ENCODE measurements around the gene TMEM247. TPM values are rescaled to one million over a fixed set of nuclear protein-coding genes. Genes with fewer than 3 reads are reported as not detected.

Gene TMEM247
- total and polyA plus RNA-seq, 10 donors: not detected

- H3K9me3 ChIP-seq: no peaks in the 10 kb centered on the region
- H3K4me1 ChIP-seq: peaks cover 12 to 57% (median 25%) of the 10 kb centered on the region in 6 donors
- no peaks in the 10 kb centered on the region for H3K36me3 ChIP-seq
- TF ChIP-seq CTCF (IDR thresholded peaks at IDR 0.05 in 8 of 11, conservative IDR thresholded peaks at IDR 0.05 in 3 of 11): peak; percentile 95 to 99 (median 98)
- TF ChIP-seq POLR2A (IDR thresholded peaks at IDR 0.05): no peak
- TF ChIP-seq POLR2AphosphoS5 (IDR thresholded peaks at IDR 0.05): peak in 2 of 3 donors; percentile 35 to 59
- peak overlapping the region in 2 of 8 donors; percentile 5 to 43 for H3K4me3 ChIP-seq
- H3K27ac ChIP-seq: peak overlapping the region in 7 of 8 donors; percentile 16 to 78 (median 71)
- no peaks in the 10 kb centered on the region for H3K27me3 ChIP-seq (replicated peaks in 1 of 7)
- DNase-seq: peak; percentile 91
- 15 to 24% (median 18%) methylated on average over 8 of the region's 8 CpGs for WGBS, 5 donors
- intact Hi-C loops (cut with DNase I; ENCODE audit: low total_unique reads): no loop called here
Observed at GRCh38 chr2:46461011-46461674, 18.2 kb upstream of the TMEM247 start.

GRCh38 chr2:46461709-46462171, 17.6 kb upstream of the TMEM247 start:
- no peaks in the 10 kb centered on the region for H3K36me3 ChIP-seq
- H3K27ac ChIP-seq: peak overlapping the region in 7 of 8 donors; percentile 12 to 78 (median 71)
- no peak for DNase-seq
- TF ChIP-seq POLR2AphosphoS5 (IDR thresholded peaks at IDR 0.05) (peak in 1 of 3 donors; percentile 26), POLR2A (IDR thresholded peaks at IDR 0.05) (no peak), CTCF (IDR thresholded peaks at IDR 0.05 in 8 of 11, conservative IDR thresholded peaks at IDR 0.05 in 3 of 11) (peak in 6 of 11 experiments; percentile 3 to 73 (median 47))
- peak overlapping the region in 2 of 8 donors; percentile 5 to 43 for H3K4me3 ChIP-seq
- no peaks in the 10 kb centered on the region for H3K9me3 ChIP-seq
- intact Hi-C loops (cut with DNase I; ENCODE audit: low total_unique reads): no loop called here
- no peaks in the 10 kb centered on the region for H3K27me3 ChIP-seq (replicated peaks in 1 of 7)
- H3K4me1 ChIP-seq: peaks cover 12 to 57% (median 25%) of the 10 kb centered on the region in 6 donors
- 8 to 19% (median 16%) methylated on average over 7 of the region's 7 CpGs for WGBS, 5 donors

GRCh38 chr2:46462936-46463335, 16.4 kb upstream of the TMEM247 start:
- DNase-seq: no peak
- Histone ChIP-seq H3K27ac (no peak overlapping the region), H3K9me3 (no peaks in the 10 kb centered on the region), H3K36me3 (no peaks in the 10 kb centered on the region), H3K27me3 (replicated peaks in 1 of 7) (no peaks in the 10 kb centered on the region), H3K4me1 (peaks cover 12 to 57% (median 25%) of the 10 kb centered on the region in 6 donors), H3K4me3 (no peak overlapping the region)
- intact Hi-C loops (cut with DNase I; ENCODE audit: low total_unique reads): no loop called here
- WGBS, 5 donors: 88 to 99% (median 93%) methylated on average over 3 of the region's 3 CpGs
- TF ChIP-seq POLR2AphosphoS5 (IDR thresholded peaks at IDR 0.05) (no peak), CTCF (IDR thresholded peaks at IDR 0.05 in 8 of 11, conservative IDR thresholded peaks at IDR 0.05 in 3 of 11) (no peak), POLR2A (IDR thresholded peaks at IDR 0.05) (no peak)

- peaks cover 5 to 15% (median 6%) of the 10 kb centered on the region in 6 donors for H3K4me1 ChIP-seq
- no peak for TF ChIP-seq POLR2AphosphoS5 (IDR thresholded peaks at IDR 0.05)
- TF ChIP-seq CTCF (IDR thresholded peaks at IDR 0.05 in 8 of 11, conservative IDR thresholded peaks at IDR 0.05 in 3 of 11): no peak
- no peak for TF ChIP-seq POLR2A (IDR thresholded peaks at IDR 0.05)
- H3K36me3 ChIP-seq: no peaks in the 10 kb centered on the region
- H3K9me3 ChIP-seq: no peaks in the 10 kb centered on the region
- intact Hi-C loops (cut with DNase I; ENCODE audit: low total_unique reads): no loop called here
- H3K27me3 ChIP-seq (replicated peaks in 1 of 7): no peaks in the 10 kb centered on the region
- H3K4me3 ChIP-seq: no peak overlapping the region
- WGBS, 5 donors: 89 to 96% (median 93%) methylated on average over 6 of the region's 6 CpGs
- H3K27ac ChIP-seq: peak overlapping the region in 2 of 8 donors; percentile 34 to 53
- DNase-seq: no peak
Observed at GRCh38 chr2:46469116-46469515, 10.2 kb upstream of the TMEM247 start.
